Hepatic stellate cell (primary cell): ENCODE measurements around the gene CTNNA1.
"Not testable (repeated sequence)": the region's sequence is repeated elsewhere in the genome, so short reads cannot be mapped to it uniquely, and the experiment has no call there.

Experiments
- DNase-seq: peaks from one replicate; pipeline ENCODE4 v3.0.0; 2011; ENCODE audit warnings: low spot score

The CTNNA1 gene

DNA sequence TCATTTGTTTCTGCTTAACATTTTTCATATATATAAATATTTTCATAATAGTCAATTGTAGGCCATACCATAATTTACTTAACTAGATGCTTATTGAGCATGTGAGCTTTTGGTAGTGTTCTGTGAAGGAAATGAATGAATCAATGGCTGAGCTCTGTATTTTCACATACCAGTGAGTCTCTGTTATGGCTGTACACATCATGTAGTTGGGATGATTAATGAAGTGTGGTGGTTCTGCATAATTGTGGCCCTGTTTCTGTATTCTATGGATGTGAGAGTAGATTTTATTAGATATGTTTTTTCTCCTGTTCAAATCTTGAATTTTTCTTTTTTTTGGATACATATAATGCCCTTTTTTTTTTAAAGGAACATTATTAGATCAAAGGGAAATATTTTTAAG, 56.2 kb downstream of the CTNNA1 start:
- DNase-seq, result no peak

DNA sequence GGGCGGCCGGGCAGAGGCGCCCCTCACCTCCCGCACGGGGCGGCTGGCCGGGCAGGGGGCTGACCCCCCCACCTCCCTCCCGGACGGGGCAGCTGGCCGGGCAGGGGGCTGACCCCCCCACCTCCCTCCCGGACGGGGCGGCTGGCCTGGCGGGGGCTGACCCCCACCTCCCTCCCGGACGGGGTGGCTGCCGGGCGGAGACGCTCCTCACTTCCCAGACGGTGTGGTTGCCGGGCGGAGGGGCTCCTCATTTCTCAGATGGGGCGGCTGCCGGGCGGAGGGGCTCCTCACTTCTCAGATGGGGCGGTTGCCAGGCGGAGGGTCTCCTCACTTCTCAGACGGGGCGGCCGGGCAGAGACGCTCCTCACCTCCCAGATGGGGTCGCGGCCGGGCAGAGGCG, 57.6 kb downstream of the CTNNA1 start:
- DNase-seq, result not testable (repeated sequence)

DNA sequence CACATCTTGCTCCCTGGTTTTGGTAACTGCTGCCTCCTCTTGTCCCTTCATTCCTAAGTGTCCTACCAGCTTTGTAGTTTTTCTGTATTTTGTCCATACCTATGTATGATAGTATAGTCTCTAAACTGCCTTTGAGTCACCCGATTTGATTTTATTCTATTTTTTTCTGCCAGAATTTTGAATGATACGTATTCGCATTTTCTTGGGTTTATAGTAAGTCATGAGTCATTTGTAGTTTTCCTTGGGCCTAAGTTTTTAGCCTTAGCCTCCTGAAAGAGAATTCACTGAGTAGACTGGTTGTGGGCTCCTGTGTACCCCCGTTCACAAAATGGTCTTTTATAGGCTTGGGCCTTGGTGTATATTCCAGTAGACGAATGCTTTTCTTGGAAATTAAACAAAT, 62.3 kb downstream of the CTNNA1 start:
- DNase-seq, result no peak

DNA sequence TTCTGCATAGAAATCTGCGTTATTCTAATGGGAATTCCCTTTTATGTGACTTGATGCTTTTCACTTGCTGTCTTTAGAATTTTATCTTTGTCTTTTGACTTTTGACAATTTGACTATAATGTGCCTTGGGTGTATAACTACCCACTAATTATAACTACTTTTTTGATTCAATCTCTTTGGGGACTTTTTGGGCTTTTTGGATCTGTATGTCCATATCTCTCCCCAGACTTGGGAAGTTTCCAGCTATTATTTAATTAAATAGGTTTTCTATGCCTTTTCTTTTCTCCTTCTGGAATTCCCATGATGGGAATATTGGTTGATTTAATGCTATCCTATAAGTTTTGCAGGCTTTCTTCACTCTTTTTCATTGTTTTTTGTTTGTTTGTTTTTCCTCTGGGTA, 64.0 kb downstream of the CTNNA1 start:
- no peak for DNase-seq

DNA sequence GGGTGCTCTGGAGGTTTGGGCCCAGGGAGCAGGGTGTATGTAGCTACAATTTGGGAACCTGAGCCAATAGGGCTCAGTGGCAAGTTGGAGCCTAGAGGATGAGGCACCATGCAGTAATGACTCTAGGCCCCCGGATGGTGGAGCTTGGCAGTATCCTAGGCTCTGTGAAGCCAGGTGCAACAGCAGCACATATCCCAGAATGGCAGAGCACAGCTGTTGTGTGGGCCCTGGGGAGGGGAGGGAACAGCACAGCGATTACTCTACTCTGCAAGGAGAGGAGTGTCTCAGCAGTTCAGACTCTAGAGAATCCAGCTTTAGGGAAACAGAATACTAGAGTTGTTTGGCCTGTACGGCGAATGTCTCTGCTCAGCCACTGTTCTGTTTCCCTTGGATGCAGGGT, 65.9 kb downstream of the CTNNA1 start:
- no peak for DNase-seq

DNA sequence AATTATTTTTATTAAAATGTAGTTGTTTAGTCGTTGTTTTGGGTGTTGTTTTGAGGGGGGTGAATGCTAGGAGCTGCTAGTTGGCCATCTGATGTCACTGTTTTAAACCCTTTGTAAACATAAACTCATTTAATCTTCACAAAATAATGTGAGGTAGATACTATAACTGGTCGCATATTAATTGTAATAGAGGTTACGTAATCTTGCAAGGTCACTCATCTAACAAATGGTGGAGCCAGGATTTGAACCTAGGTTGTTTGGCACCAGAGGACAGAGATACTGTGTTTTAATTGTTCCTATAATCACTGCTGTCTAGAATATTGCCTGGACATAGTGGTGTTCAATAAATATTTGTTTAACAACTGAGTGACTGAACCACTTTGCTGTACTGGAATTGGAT, 67.5 kb downstream of the CTNNA1 start:
- DNase-seq, result no peak

DNA sequence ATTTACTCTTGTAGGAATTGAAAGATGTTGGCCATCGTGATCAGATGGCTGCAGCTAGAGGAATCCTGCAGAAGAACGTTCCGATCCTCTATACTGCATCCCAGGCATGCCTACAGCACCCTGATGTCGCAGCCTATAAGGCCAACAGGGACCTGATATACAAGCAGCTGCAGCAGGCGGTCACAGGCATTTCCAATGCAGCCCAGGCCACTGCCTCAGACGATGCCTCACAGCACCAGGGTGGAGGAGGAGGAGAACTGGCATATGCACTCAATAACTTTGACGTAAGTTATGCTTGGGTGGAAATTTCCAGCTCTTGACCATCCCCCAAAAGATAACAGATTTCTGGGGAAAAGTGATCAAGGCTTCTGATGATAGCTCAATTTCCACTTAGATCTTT, 71.3 kb downstream of the CTNNA1 start:
- DNase-seq, result no peak

DNA sequence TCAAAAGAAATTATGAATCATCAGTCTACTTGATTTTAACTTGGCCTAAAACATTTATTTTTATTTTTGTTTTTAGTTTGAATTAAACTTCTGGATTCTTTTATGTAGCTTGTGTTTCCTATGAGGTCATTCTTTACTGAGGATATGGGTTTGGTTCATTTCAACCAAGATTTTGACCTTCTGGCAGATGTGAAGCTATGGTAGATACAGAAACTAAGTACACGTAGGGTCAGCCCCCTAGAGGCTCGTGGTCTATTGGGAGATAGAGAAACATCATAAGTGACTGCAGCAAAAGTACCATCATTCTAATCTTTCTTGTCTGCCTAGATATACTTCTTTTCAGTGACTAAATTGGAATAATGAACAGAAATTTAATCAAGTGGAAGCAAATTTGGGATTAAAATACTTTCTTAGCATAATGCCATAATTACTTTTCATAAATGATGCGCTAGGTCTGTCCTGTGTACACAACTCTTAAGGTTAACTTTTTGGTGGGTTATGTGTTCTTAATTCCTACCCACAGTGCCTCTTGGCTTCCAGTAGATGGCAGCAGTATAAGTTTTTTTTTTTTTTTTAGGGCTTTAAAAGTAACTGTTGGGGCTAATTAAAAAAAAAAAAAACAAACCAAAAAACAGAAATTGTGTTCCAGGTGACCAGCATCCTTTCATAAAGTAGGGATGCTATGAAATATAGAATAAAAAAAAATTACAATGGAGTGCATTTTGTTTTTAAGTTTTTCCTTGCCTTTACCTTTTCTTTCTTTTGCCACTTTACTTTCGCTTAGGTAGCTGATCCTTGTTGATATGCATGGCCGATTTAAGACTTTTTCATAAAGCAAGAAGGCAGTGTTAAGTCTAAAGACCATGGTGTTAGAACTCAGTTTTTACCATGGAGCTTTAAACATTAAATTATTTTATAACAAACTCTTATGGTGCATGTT, 72.0 kb downstream of the CTNNA1 start:
- DNase-seq, result peak; percentile 25

DNA sequence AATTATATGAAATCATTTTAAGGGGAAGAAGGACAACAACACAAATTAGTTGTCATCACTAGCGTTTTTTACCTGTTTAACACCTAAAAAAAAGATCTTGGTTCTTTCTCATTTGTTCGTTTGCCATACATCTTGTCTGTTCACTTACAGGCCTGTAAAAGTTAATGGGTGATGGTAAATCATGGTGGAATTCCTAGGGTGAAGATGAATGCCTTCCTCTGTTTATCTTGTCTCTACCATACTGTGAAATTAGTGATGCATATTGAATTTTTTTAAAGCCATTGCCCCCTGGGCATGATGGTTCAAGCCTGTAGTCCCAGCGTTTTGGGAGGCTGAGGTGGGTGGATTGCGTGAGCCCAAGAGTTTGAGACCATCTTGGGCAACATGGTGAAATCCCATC, 75.3 kb downstream of the CTNNA1 start:
- no peak for DNase-seq

DNA sequence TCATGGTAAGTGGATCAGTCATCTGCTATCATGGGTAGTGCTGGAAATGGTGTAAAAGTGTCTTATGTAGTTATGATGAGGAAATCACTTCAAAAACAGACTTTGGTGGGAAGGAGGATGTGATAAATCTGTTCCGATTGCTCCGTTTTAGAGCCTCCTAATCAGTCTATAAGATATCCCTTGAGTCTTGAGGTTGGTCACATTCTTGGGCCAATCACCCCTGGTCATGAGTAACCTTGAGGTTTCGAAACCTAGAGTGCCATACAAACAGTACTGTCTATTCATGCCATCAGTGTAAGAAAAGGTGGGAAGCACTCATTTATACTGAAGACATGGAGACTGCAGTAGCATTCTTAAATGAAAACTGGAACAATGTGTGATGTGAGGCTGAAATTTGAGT, 76.1 kb downstream of the CTNNA1 start:
- DNase-seq, result no peak

DNA sequence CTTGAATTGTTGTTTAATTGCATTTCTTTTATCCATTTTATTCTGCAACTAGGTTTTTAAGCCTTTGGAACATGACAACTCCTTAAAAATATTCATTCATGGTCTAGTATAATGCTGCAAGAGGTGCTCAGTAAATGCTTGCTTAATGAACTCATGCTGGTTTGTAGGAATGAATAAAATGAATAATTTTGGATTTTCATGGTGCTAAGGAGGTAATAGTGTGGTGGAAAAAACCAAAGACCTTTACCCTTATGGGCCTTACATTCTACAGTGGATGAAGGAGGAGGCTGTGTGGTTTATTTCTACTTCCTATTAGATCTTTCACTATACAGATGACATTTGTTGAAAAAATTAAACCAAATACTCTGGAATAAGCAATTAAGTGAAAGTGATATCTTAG, 78.5 kb downstream of the CTNNA1 start:
- DNase-seq, result no peak

DNA sequence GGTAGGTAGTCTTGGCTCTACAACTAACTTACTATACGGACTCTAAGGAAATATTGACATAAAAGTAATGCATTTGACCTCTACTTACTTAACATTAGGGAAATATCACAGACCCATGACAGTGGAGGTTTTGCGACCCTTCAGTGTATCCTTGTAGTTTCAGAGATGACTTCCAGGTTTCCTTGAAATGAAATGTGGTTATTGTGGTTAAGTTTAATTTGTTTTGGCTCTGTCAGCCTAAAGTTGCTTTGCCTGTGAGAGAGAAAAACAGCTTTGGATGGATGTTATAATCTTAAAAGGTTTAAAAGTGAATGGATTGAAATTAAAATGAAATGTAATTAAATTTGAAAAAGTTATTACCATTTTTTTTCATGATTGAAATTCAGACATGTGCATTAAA, 79.0 kb downstream of the CTNNA1 start:
- DNase-seq, result no peak

DNA sequence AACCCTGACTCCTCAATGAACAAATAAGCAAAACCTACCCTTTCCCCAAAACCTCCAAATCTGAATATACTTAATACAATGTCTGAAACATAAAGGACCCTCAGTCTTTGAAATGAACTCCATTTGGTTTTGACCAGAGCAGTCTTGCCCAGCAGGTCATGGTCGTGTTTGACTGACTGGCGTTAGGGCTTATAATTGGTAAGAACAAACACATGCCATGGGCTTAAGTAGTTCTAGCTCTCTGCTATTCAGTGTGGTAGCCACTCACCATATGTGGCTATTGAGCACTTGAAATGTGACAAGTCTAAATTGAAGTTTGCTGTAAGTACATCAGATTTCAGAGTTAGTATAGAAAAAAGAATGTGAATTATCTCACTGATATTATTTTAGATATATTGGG, 79.9 kb downstream of the CTNNA1 start:
- DNase-seq, result no peak

DNA sequence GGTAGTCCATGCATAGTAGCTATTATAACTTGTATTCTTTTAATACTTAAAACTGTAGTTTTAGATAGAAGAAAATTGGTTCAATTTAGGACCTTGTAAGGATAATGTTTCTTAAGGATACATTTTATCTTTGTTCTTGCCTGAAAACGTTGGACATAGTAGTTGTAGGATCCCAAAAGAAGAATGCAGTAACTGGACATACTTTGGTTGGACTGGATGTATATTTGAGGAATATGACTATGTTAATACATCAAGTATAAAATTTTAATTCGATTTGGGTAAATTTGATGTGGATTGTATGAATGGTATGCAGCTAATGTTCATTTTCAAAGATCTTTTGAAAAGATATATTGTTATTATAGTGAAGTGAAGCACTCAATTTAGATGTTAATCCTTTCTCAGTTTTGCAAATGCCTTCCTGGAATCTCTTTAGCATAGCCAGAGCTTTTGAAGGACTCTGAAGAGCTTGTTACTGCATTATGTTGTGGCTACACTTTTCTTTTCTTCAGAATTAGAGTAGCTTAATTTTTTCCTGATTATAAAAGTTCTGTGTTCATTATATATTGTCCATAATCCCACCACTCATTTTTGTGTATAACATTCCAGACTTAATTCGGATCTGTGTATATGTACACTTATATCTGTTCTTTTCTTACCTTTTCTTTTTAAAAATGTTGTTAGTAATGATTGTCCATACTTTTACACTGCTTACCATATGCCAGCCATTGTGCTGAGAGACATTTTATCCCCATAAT, 80.7 kb downstream of the CTNNA1 start:
- no peak for DNase-seq

DNA sequence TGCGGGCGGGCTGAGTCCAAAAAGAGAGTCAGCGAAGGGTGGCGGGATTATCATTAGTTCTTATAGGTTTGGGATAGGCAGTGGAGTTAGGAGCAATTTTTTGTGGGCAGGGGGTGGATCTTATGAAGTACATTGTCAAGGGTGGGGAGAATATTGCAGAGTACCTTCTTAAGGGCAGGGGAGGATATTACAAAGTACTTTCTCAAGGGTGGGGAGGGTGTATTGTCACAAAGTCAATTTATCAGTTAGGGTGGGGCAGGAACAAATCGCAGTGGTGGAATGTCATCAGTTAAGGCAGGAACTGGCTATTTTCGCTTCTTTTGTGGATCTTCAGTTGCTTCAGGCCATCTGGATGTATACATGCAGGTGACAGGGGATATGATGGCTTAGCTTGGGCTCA, 81.6 kb downstream of the CTNNA1 start:
- not testable (repeated sequence) for DNase-seq

DNA sequence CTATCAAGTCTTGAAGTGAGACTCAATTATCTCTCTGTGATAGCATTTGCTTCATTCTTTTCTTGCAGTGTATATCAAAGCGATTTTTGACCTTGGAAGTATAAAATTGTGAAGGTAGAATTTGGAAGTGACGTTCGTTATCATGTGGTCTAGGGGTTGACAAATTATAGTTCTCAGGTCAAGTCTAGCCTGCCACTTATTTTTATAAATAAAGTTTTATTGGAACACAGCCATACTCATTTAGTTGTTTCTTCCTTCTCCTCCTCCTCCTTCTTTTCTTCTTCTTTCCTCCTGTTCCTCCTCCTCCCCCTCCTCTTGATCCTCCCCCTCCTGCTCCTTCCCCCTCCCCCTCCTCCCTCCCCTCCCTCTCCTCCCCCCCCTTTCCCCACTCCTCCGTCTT, 83.9 kb downstream of the CTNNA1 start:
- no peak for DNase-seq

DNA sequence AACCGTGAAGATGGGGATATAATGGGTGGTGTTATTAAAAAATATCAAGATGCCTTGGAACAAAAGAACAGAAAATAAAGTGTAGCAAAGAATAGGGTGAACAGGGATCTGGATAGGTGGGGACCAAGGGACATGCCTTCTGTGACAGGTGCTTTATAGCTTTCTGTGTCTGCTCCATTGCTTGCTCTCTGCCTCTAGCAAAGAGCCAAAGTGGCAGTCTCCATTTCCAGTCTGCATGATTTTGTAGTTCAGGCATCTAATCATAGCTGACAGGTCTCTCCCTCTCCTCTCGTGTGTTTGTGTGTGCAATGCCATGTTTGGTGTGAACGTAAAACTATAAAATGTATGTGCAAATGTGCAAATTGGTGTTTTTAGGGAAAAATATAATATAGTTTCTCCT, 86.9 kb downstream of the CTNNA1 start:
- no peak for DNase-seq

DNA sequence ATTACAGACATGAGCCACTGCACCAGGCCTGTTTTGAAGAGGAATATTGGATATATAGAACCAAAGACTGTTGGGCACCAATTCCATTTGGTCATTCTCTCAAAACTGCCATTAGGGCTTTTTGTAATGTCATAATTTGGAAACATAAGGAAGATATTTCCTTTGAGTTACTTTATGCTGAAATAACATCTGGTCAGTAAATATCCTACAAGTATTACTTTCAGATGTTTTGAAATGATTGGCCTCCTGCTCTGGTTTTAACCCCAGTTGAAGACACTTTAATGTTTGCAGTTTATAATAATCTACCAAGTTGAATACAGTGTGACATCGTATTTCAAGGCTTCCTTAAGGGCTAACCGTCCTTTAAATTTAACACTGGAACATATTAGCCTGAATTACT, 88.3 kb downstream of the CTNNA1 start:
- DNase-seq, result no peak

DNA sequence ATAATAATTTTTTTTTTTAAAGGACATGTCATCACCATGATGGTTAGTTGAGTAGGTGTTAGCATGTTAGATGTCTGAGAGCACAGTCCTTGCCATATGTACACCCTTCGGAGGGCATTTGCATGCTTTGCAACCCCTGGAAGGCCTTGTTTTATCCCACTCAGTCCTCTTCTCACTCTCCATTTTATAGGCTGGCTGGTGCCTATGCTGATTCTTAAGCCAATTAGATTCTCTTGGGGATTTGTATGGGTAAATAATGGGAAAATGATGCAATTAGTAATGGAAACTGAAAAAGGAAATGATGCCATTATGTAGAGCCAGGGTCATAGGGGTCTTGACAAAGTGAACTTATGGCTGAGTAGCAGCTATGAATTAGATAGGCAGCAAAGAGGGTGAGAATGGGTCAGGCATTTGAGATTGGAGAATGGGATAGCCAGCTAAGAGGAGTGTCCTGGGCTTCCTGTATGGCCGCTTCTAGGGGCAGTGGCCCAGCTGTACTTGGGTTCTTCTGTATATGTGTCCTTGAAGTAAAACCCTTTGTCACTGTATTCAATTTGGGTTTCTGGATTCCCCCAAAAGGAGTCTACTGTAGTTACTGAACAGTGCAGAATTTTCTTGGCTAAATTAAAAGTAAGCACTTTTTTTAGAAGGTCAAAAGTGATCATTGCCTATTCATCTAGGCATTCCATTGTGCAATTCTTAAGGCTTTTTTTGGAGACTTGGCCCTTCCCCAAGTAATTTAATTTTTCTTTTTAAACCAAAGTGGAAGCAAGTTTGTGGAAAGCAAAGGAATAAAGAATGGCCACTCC, 90.3 kb downstream of the CTNNA1 start:
- no peak for DNase-seq

DNA sequence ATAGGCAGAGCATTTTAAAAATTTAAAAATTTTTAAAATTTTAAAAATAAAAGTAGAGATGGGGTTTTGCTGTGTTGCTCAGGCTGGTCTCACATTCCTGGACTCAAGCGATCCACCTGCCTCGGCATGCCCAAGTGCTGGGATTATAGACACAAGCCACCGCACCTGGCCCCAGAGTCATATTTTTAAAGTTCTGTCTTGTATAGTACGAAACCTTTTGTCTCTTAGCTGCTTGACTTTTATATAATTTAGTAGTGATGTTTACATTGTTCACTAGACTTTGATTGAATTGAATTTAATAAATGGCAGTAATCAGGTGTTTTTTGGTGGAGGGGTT, 90.9 kb downstream of the CTNNA1 start:
- no peak for DNase-seq

DNA sequence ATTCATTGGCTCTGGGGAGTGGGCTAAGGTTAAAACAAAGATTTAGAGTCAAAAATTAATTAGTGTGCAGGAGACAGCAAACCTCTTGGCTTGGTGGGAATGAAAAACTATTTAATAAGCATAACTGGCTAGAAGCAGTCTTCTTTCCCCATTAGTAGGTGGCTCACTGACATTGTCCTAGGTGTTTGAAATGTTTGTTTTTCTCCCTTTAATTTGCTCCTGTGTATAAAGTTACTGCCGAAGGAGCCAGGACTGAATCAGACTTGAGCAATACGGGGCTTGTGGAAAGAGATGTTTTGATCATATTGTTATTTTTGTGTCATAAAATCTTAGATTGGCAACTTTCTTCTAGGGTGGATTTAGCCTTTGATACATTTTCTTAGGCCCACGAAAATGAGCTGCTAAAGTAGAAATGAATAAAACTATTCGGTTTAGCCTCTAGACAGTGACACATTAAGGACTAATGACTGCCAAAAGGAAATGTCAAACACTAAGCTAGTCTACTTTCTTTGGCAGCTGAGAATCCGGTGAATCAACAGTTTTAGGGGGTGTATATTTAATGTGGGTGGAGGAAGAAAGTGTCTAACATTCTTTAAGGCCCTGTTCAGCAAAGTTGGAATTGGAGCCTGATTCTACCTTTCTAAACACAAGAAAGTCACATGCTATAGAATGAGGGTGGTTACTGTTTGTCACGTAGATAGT, 91.7 kb downstream of the CTNNA1 start:
- peak; percentile 50 for DNase-seq

DNA sequence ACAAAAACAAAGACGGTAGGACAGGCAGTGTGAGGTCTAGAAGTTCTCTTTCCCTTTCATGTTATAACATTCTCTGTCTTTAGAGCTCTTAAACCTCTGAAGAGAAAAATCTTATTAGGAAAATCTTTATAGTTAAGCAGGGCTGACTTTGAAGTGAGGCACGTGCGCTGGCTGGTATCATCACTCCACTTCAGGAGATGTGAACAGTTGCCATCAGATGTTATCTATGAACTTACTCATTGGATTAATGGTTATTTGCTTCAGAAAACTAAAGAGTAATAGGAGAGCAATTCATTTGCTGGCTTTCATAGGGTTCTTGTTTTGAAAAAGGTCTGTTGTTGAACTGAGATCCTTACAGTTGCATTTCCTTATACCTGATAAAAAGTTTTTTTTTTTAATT, 96.2 kb downstream of the CTNNA1 start:
- no peak for DNase-seq
